CD4-positive, alpha-beta T cell treated with Interleukin-2 at 100 ng/mL for 4 hours (primary cell): ENCODE results near the gene CNKSR3.

Source experiments
- DNase-seq: peaks from one replicate; pipeline ENCODE4 v3.0.0-alpha.2; 2020; ENCODE audit warnings: low spot score

The CNKSR3 gene

DNA sequence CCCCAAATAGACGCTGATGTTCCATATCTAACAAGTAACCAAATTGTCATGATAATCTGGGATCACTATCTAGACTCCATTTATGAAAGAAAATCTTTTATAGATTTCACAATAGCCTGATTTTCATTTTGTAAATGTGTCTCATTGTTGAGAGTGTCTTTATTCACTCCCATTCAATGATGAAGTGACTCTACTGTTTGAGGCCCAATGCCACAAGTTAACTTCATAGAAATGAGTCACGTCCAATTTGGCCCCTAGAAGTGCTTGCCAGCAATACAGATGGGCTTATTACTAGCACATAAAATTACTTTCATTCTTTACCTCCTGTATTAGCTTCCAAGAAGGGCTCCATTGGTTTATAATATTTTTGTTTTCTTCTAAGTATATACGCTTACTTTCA, 160.2 kb downstream of the CNKSR3 start:
- no peak for DNase-seq

DNA sequence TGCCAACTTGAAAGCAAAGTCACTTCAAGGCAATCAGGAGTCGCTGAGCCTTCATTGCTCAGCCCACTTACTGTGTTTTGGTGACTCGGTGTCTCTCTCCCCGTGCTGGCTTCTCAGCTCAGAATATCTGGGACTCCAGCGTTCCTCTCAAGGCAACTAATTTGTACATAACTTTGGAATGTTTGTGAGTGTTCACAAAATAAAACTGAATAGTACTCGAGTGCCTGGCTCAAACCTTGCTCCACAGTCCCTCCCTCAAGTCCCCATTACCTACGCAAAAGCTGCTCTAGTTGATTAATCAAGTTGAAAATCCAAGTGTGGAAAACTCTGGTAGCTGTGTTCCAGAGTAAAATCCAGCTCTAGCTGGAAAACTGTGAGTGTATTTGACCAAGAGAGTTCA, 162.5 kb downstream of the CNKSR3 start:
- no peak for DNase-seq

DNA sequence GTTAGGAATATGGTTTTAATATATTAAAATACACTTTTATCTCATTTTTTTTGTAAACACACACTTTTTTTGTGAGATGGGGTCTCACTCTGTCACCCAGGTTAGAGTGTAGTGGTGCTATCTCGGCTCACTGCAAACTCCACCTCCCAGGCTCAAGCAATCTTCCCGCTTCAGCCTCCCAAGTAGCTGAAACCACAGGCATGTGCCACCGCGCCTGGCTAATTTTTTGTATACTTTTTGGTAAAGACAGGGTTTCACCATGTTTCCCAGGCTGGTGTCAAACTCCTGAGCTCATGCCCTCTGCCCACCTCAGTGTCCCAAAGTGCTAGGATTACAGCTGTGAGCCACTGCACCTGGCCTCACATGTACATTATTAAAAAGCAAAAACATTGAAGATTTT, 164.7 kb downstream of the CNKSR3 start:
- DNase-seq: no peak

DNA sequence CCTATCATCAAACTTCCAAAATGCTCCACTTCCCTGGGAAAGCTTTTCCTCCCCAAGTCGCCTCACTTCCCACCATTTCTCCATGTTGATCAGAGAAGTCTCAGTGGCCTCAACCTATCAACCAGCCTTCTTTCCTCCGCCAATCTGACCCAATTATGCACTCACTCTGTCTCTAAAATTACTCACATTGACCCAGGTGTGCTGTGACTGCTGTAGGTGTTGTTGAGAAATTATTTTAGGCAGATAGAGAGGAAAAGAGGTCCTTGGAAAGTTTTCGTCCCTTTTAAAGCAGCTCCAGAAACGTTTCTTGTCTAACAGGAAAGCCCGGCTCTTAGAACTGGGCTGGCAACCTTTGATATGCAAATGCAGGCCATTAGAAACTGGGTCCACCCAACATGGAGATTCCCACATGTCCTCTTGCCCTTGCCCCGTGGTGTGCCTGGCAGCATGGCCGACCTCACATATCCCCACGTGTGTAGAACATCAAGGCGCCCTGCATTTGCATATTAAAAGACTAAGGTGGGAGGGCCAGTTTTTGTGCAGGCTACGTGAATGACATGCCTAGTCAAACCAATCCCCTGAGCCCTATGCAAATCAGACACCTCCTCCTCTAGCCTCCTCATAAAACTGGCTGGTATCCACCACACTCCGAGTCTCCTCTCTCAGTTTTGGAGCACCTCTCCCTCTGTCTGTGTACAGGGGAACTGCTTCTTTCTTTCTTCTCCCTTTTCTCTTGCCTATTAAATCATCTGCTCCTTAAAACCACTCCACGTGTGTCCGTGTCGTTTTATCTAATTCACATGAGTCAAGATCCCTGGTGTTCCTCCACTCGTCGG, 166.8 kb downstream of the CNKSR3 start:
- DNase-seq: no peak

DNA sequence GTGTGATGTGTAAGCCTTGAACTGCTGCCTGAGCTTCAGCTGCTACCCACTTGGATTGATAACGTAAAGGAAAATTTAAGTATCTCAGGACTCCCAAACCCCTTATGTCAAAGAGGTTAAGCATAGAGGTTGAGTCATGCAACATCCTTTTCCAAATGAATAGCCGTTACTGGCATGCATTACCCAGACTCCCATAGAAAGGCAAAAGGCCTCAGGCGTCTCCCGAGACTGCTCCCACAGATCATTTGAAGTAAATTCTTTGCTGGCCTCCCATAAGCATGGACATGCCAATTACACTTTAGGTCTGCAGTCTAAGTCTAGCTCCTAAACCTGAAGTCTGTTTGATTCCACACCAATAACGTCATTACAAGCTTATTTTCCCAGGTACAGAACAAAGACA, 168.6 kb downstream of the CNKSR3 start:
- no peak for DNase-seq

DNA sequence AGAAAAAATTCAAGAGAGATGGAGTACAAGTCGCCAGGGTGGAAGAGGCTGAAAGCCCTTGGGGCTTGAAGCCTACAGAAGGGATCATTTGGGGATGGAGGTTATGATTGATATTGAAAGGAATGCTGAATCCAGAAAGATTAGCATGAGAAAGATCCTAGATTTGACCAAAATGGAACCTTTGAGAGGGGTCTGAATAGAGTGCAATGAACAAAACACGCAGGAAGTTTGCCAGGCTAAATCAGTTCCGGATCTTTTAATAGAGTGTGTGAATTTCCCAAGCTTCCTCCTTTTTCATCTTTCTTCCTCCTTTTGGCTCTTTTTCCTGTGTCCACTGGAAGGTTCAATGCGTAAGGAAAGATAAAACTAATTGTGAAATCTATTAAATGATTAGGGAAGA, 169.1 kb downstream of the CNKSR3 start:
- no peak for DNase-seq
